Body of pancreas (tissue), 4 donors: ENCODE results near the gene GPR132.

ENCODE experiments used
- CTCF ChIP-seq, 7 experiments: fragments of 450-650 bp in 4 of 7; fragments of 200-600 bp in 3 of 7; sonication (generic) in 3 of 7; IDR thresholded peaks; one replicate each; pipeline ENCODE4 v1.5.1; 2016 to 2019; ENCODE audit warnings: antibody characterized with exemption in 7 of 7
- POLR2A ChIP-seq, 3 donors: fragments of 450-650 bp; IDR thresholded peaks; one replicate each; pipeline ENCODE4 v1.6.1; 2016; ENCODE audit warnings: antibody characterized with exemption in 3 of 3, mild to moderate bottlenecking in 2 of 3

- TF ChIP-seq CTCF (IDR thresholded peaks at IDR 0.05): no peak
- no peak for TF ChIP-seq POLR2A (IDR thresholded peaks at IDR 0.05)
Observed at GRCh38 chr14:105055334-105055733, 9.9 kb downstream of the GPR132 start.
